Fibroblast of villous mesenchyme (primary cell): Measurements from ENCODE around the gene KATNAL1. TPM values are rescaled to one million over a fixed set of nuclear protein-coding genes. Genes with fewer than 3 reads are reported as not detected.

Experiments
- DNase-seq: peaks from one replicate; pipeline ENCODE4 v3.0.0-alpha.2; 2010; ENCODE audit warnings: low read depth
- H3K4me3 ChIP-seq: 2 replicates; pipeline ENCODE4 v1.5.1; 2011; ENCODE audit warnings: low read depth, mild to moderate bottlenecking, low read length
- CTCF ChIP-seq: IDR thresholded peaks from 2 replicates; pipeline ENCODE4 v1.5.1; 2012; ENCODE audit warnings: low read depth, mild to moderate bottlenecking, low read length; ENCODE audit not compliant: insufficient read depth
- total RNA-seq: library from RNA; depleted of rRNA; stranded (reverse); fragments of >200 nt; gene quantifications from 2 replicates; pipeline ENCODE4 v1.2.3, GENCODE V29; 2012

Gene KATNAL1
- total RNA-seq, 1 donor = 35.4 TPM

DNA sequence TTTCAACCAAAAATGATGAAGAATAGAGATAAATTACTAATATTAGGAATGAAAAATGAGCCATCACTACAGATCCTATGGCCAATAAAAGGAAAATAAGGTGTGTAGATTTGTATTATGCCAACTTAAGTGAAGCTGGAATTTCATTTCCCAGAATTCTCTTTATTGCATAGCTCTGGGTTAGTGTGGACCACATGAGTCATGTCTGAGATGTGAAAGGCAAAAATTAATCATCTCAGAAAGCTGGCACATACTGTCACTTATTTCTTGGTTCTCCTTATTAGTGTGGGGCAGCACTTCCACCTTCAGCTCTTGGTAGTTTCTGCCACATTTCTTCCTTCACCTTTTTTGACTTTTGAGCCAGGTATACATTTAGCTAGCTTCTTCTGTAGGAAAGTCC, 82.6 kb downstream of the KATNAL1 start:
- peak; percentile 4 for DNase-seq
- TF ChIP-seq CTCF = no peak
- H3K4me3 ChIP-seq = no peak overlapping the region

DNA sequence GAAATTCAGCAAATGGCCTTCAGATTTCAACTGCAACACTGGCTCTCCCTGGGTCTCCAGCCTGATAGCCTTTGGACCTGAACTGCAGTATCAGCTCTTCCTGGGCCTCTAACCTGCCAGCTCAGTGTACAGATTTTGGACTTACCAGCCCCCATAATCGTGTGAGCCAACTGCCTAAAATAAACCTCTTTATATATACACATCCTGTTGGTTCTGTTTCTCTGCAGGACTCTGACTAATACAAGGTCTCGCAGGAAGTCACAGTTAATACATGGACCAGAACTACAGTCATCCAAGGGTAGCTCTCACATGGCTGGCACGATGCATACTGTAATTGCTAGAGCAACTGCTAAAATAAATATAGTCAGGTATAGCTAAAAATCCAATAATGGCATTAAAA, 85.1 kb downstream of the KATNAL1 start:
- H3K4me3 ChIP-seq = no peak overlapping the region
- no peak for TF ChIP-seq CTCF
- DNase-seq = no peak

DNA sequence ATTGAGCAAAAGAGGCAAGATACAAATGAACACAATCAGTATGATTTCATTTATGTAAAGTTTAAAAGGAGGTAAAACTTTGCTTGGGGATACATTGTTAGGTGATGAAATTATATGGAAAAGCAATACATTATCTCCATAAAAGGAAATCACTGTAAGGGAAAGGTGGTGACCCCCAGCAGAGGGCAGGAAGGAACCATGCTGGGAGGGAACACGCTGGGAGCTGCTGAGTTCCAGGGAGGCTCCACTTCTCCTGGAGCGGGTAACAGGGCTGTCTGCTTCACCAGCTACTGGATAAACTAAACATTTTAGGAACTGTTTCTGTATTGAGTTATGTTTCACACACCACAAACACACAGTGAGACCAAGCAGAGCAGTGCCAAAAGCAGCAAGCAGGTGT, 91.2 kb downstream of the KATNAL1 start:
- no peak overlapping the region for H3K4me3 ChIP-seq
- TF ChIP-seq CTCF = no peak
- DNase-seq = no peak

DNA sequence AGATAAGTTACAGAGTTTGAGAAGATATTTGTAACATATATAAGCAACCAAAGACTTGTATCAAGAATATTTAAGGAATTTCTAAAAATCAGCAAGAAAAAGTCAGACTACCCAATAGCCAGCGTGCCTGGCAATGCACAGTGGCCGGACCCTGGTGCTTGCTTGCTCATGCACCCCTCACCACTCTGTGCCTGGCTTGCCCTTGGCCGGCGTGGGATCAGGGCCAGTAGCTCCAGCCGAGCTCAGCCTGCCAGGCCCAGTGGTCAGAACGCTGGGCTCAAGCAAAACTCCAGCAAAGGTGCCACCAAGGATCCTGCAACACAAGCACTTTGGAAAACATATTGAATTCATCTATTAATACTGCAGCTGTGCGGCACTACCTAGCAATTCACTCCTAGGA, 95.1 kb downstream of the KATNAL1 start:
- H3K4me3 ChIP-seq = no peak overlapping the region
- no peak for TF ChIP-seq CTCF
- DNase-seq = no peak

- no peak for TF ChIP-seq CTCF
- no peak for DNase-seq
- no peak overlapping the region for H3K4me3 ChIP-seq
Observed at GRCh38 chr13:30211745-30212144, 95.6 kb downstream of the KATNAL1 start.

DNA sequence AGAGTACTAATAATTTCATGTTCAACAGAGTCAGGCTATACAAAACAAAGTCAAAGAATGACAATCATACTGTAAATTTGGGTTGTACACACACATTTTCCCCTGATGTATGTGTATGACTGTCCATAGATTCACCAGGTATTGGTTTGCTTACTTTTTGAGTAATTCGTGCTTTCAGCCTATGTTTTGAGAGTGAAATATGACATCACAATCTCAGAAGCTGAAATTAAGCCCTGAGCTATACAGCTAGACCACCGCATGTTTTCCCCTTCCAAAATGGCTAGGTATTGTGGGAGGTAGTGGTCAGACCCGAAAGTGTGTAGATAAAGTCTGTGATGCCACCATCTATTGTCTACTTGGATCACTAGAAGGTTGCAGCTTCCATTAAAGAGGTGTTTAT, 102.8 kb downstream of the KATNAL1 start:
- H3K4me3 ChIP-seq = no peak overlapping the region
- no peak for TF ChIP-seq CTCF
- no peak for DNase-seq

GRCh38 chr13:30196025-30196424, 111.3 kb downstream of the KATNAL1 start:
- no peak for TF ChIP-seq CTCF
- no peak overlapping the region for H3K4me3 ChIP-seq
- DNase-seq = no peak
